Activated CD4-positive, alpha-beta T cell treated with anti-CD3 and anti-CD28 coated beads, Interleukin-2, amount 50 U/mL, for 1 hour (primary cell): Measurements from ENCODE around the gene ACCSL.

Experiments used
- DNase-seq: peaks from one replicate; pipeline ENCODE4 v3.0.0-alpha.2; 2020

Gene ACCSL

GRCh38 chr11:44047931-44048431, at the start of gene ACCSL:
TSS of gene ACCSL (plus strand) at chr11:44047981. CDS start at chr11:44048037, 56 bp downstream.
- no peak for DNase-seq

- DNase-seq = no peak
Measured at GRCh38 chr11:43998308-43998707, 49.5 kb upstream of the ACCSL start.

GRCh38 chr11:44000731-44001130, 47.0 kb upstream of the ACCSL start:
- no peak for DNase-seq

- DNase-seq = no peak
Measured at GRCh38 chr11:44002191-44003093, 45.3 kb upstream of the ACCSL start.

GRCh38 chr11:44003736-44004451, 43.9 kb upstream of the ACCSL start:
- DNase-seq = no peak

GRCh38 chr11:44004452-44005062, 43.2 kb upstream of the ACCSL start:
- no peak for DNase-seq

GRCh38 chr11:44005063-44005701, 42.6 kb upstream of the ACCSL start:
- DNase-seq = no peak

GRCh38 chr11:44005956-44006355, 41.8 kb upstream of the ACCSL start:
- DNase-seq = no peak

- no peak for DNase-seq
Measured at GRCh38 chr11:44006917-44007361, 40.8 kb upstream of the ACCSL start.

- no peak for DNase-seq
Measured at GRCh38 chr11:44007481-44008087, 40.2 kb upstream of the ACCSL start.

GRCh38 chr11:44008088-44008501, 39.7 kb upstream of the ACCSL start:
- DNase-seq = no peak

GRCh38 chr11:44008698-44009097, 39.1 kb upstream of the ACCSL start:
- no peak for DNase-seq

- no peak for DNase-seq
Measured at GRCh38 chr11:44010789-44011251, 37.0 kb upstream of the ACCSL start.

- no peak for DNase-seq
Measured at GRCh38 chr11:44011797-44012196, 36.0 kb upstream of the ACCSL start.

GRCh38 chr11:44014968-44015623, 32.7 kb upstream of the ACCSL start:
- no peak for DNase-seq

GRCh38 chr11:44015624-44016007, 32.2 kb upstream of the ACCSL start:
- DNase-seq = no peak

- no peak for DNase-seq
Measured at GRCh38 chr11:44016131-44016530, 31.6 kb upstream of the ACCSL start.

GRCh38 chr11:44016546-44017442, 31.0 kb upstream of the ACCSL start:
- no peak for DNase-seq

GRCh38 chr11:44017443-44018126, 30.2 kb upstream of the ACCSL start:
- DNase-seq = no peak

GRCh38 chr11:44018127-44018521, 29.7 kb upstream of the ACCSL start:
- DNase-seq = no peak
